Thyroid gland (tissue), 4 donors: ENCODE data around the gene POU2F3. TPM values are rescaled to one million over a fixed set of nuclear protein-coding genes. Genes with fewer than 3 reads are reported as not detected.

Experiments used
- DNase-seq, 2 donors: peaks; one replicate each; pipeline ENCODE4 v3.0.0-alpha.2; 2019
- H3K27ac ChIP-seq, 3 donors: fragments of 200-600 bp; sonication (generic); 1 replicate in 2 of 3; 2 replicates in 1 of 3; pipeline ENCODE4 v1.5.1; 2016 to 2019; ENCODE audit warnings: mild to moderate bottlenecking in 1 of 3, moderate library complexity in 1 of 3
- H3K27me3 ChIP-seq: fragments of 200-600 bp; sonication (generic); one replicate; pipeline ENCODE4 v1.5.1; 2019
- H3K36me3 ChIP-seq, 2 donors: fragments of 200-600 bp; sonication (generic); one replicate each; pipeline ENCODE4 v1.5.1; 2016 to 2019
- H3K4me1 ChIP-seq, 2 donors: fragments of 200-600 bp; sonication (generic); one replicate each; pipeline ENCODE4 v1.5.1; 2017 to 2019
- H3K4me3 ChIP-seq, 3 donors: fragments of 200-600 bp; sonication (generic); replicated peaks in 1 of 3; 1 replicate in 2 of 3; 2 replicates in 1 of 3; pipeline ENCODE4 v1.5.1; 2016; ENCODE audit warnings: mild to moderate bottlenecking in 1 of 3
- H3K9me3 ChIP-seq: fragments of 200-600 bp; sonication (generic); one replicate; pipeline ENCODE4 v1.5.1; 2017
- CTCF ChIP-seq, 6 experiments: fragments of 200-600 bp in 3 of 6; fragments of 450-650 bp in 3 of 6; sonication (generic) in 3 of 6; IDR thresholded peaks; one replicate each; pipeline ENCODE4 v1.5.1; 2016 to 2019; ENCODE audit warnings: antibody characterized with exemption in 6 of 6, mild to moderate bottlenecking in 2 of 6, inconsistent platforms in 1 of 6, moderate library complexity in 1 of 6
- POLR2A ChIP-seq, 2 donors: fragments of 450-650 bp; IDR thresholded peaks; one replicate each; pipeline ENCODE4 v1.6.1; 2017; ENCODE audit warnings: antibody characterized with exemption in 2 of 2, mild to moderate bottlenecking in 2 of 2, moderate library complexity in 1 of 2
- WGBS, 2 donors: methylation state at CpG; one replicate each; pipeline ENCODE4 v1.1.5; 2017; 5-methylcytosine and 5-hydroxymethylcytosine counted together
- intact Hi-C: fragments of 100-400 bp; cut with DNase I; formaldehyde crosslinking; loops from one replicate; pipeline ENCODE4 v1.15.1; 2023
- total RNA-seq, 4 donors: library from RNA; depleted of rRNA; stranded (reverse); fragments of >200 nt; gene quantifications; one replicate each; pipeline ENCODE4 v1.2.3, GENCODE V29; 2016

POU2F3 gene
- total RNA-seq, 4 donors from 2014 or later = 1.2 to 2.3 (median 1.8) TPM

- H3K27ac ChIP-seq = peak overlapping the region; percentile 90 to 99 (median 93)
- intact Hi-C loops = loop anchor here (5.0 kb wide), 1 partner anchor 349 kb away; no protein-coding TSS in a partner anchor
- WGBS, 2 donors = 36 to 44% methylated on average over 7 of the region's 7 CpGs
- H3K9me3 ChIP-seq = no peaks in the 10 kb centered on the region
- no peak for DNase-seq
- H3K4me1 ChIP-seq = peaks cover 31 to 39% of the 10 kb centered on the region in 2 donors
- TF ChIP-seq POLR2A (IDR thresholded peaks at IDR 0.05) (no peak), CTCF (IDR thresholded peaks at IDR 0.05) (no peak)
- H3K4me3 ChIP-seq = peak overlapping the region in 2 of 3 donors; percentile 65 to 92
- no peaks in the 10 kb centered on the region for H3K36me3 ChIP-seq
- H3K27me3 ChIP-seq = no peaks in the 10 kb centered on the region
Measured at GRCh38 chr11:120338107-120338933, 98.4 kb downstream of the POU2F3 start.

DNA sequence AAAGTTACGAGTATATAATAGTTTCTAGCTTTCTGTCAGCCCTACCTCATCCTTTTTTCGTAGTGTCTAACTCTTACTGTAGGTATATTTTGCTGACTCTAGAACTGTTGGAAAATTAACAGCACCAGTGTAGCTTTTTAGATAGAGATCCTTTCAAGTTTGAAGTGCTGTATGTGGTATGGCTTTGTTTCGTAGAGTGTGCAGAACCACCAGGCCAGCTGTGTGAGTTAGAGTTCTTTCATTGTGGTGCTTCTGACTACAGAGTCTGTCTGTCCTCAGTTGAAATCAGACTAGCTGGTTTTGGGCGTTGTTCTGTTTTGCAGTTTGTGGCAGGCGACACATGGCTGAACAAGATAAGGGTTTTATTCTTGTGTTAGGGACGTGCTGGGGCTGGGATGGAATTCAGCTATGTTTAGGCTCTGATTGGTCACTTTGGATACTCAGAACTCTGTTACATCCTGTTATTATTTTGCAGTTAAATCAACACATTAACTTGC lies 99.5 kb downstream of the POU2F3 start:
- H3K27me3 ChIP-seq = no peaks in the 10 kb centered on the region
- DNase-seq = peak; percentile 30 to 39
- H3K4me1 ChIP-seq = peaks cover 39 to 42% of the 10 kb centered on the region in 2 donors
- intact Hi-C loops = loop anchor here (5.0 kb wide), 1 partner anchor 348 kb away; no protein-coding TSS in a partner anchor
- no peaks in the 10 kb centered on the region for H3K36me3 ChIP-seq
- no peaks in the 10 kb centered on the region for H3K9me3 ChIP-seq
- 16 to 22% methylated on average over 6 of the region's 6 CpGs for WGBS, 2 donors
- H3K27ac ChIP-seq = peak overlapping the region; percentile 16 to 99 (median 93)
- TF ChIP-seq CTCF (IDR thresholded peaks at IDR 0.05) = no peak
- TF ChIP-seq POLR2A (IDR thresholded peaks at IDR 0.05) = peak in 1 of 2 donors; percentile 53
- H3K4me3 ChIP-seq = peak overlapping the region in 1 of 3 donors; percentile 8

DNA sequence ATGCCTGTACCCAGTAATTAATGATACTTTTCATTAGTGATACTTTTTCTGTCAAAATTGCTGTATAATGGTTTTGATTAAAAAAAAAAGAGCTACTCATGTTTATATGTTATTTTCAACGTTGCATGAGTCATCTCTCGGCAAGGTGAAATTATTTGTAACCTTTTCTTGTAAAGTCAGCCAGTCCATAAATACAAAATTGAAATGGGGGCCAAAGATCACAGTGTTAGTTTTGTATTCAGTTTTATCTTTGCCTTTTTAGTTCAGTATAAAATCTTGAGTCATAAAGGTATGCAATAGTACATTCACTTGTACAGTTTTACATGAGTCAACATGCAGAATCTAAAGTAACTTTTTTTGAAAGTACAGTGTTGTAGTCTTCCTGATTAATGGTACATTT lies 100.6 kb downstream of the POU2F3 start:
- DNase-seq = no peak
- no peaks in the 10 kb centered on the region for H3K9me3 ChIP-seq
- intact Hi-C loops = no loop called here
- H3K27ac ChIP-seq = peak overlapping the region in 2 of 3 donors; percentile 93 to 99
- no peaks in the 10 kb centered on the region for H3K36me3 ChIP-seq
- no peak for TF ChIP-seq POLR2A (IDR thresholded peaks at IDR 0.05)
- no peak for TF ChIP-seq CTCF (IDR thresholded peaks at IDR 0.05)
- H3K4me1 ChIP-seq = peaks cover 49 to 51% of the 10 kb centered on the region in 2 donors
- H3K27me3 ChIP-seq = no peaks in the 10 kb centered on the region
- whole genome bisulfite sequencing, 2 donors = 59 to 66% methylated on average over 2 of the region's 2 CpGs
- H3K4me3 ChIP-seq = no peak overlapping the region

- no peak for TF ChIP-seq POLR2A (IDR thresholded peaks at IDR 0.05)
- no peak overlapping the region for H3K4me3 ChIP-seq
- intact Hi-C loops = no loop called here
- DNase-seq = no peak
- peaks cover 61 to 62% of the 10 kb centered on the region in 2 donors for H3K4me1 ChIP-seq
- peak overlapping the region in 2 of 3 donors; percentile 9 to 31 for H3K27ac ChIP-seq
- no peaks in the 10 kb centered on the region for H3K36me3 ChIP-seq
- 73 to 82% methylated on average over 3 of the region's 3 CpGs for whole genome bisulfite sequencing, 2 donors
- no peaks in the 10 kb centered on the region for H3K27me3 ChIP-seq
- no peaks in the 10 kb centered on the region for H3K9me3 ChIP-seq
Measured at GRCh38 chr11:120342226-120342625, 102.3 kb downstream of the POU2F3 start.

DNA sequence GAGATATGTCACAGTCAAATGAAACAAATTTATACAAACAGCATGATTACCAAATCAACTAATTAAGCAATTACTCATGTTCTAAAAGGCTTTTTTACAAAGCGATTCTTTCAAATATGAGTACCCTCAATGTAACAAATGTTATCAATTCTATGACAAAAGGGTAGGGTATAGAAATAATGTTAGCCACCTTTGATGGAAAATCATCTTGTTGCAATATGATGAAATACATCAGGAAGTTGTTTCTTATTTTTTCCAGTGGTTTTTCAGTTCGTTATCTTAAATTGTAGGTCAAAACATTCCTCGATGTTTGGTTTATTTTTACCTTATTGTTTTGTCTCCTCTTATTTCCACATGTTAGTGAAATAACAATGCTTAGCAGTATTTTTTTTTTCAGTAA lies 102.7 kb downstream of the POU2F3 start:
- no peaks in the 10 kb centered on the region for H3K9me3 ChIP-seq
- 82 to 86% methylated on average over 3 of the region's 3 CpGs for WGBS, 2 donors
- peaks cover 65 to 66% of the 10 kb centered on the region in 2 donors for H3K4me1 ChIP-seq
- intact Hi-C loops = no loop called here
- no peak overlapping the region for H3K27ac ChIP-seq
- no peaks in the 10 kb centered on the region for H3K27me3 ChIP-seq
- no peak overlapping the region for H3K4me3 ChIP-seq
- TF ChIP-seq CTCF (IDR thresholded peaks at IDR 0.05) (no peak), POLR2A (IDR thresholded peaks at IDR 0.05) (no peak)
- no peaks in the 10 kb centered on the region for H3K36me3 ChIP-seq
- DNase-seq = no peak
